ENCODE measurements around the gene TNRC6B.
A peak's percentile ranks its signal among the peaks of the same experiment; 100 is the strongest.

Gene TNRC6B

DNA sequence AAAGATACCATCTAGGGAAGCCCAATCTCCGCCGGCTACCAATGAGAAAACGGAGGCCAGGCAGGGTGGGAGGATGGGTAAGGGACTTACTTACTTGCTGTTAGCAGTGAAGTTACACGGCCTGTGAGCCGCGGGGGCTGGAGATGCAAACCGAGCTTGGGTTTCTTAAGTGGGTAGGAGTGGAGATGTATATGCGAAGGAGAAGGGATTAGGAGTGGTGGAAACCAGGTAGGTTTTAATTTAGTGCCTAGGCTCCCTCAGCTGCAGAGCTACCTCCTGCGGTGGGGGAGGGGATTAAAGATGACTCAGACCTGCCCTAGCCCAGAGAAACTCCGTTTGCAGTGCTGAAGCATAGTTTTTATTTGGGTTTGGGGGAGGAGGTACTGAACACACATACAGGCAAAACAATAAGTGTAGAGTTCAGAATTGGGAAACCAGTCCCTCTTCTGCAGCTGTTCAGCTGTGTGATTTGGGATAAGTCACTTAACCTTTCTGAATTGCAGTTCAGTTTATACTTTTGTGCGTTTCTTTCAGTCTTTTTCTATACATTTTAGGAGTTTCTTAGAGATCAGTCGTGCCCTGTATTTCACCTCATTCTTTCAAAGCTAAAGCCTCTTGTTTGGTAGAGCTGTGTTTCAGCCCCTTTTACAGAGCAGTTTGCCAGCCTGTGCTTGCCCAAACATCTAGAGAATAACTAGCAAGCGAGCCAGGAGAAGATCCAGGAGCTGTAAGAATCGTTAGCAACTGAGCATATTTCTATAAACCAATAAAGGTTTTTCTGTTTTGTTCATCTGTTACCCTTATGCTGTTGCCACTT, 596 bp upstream of the TNRC6B start:
- TF ChIP-seq, protein P1, sequence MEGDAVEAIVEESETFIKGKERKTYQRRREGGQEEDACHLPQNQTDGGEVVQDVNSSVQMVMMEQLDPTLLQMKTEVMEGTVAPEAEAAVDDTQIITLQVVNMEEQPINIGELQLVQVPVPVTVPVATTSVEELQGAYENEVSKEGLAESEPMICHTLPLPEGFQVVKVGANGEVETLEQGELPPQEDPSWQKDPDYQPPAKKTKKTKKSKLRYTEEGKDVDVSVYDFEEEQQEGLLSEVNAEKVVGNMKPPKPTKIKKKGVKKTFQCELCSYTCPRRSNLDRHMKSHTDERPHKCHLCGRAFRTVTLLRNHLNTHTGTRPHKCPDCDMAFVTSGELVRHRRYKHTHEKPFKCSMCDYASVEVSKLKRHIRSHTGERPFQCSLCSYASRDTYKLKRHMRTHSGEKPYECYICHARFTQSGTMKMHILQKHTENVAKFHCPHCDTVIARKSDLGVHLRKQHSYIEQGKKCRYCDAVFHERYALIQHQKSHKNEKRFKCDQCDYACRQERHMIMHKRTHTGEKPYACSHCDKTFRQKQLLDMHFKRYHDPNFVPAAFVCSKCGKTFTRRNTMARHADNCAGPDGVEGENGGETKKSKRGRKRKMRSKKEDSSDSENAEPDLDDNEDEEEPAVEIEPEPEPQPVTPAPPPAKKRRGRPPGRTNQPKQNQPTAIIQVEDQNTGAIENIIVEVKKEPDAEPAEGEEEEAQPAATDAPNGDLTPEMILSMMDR (conservative IDR thresholded peaks at IDR 0.05; ENCODE audit: low read depth, low read length) = no peak
- peak overlapping the region; percentile 100 for H3K4me3 ChIP-seq (ENCODE audit: low read length)
- no peak for DNase-seq (ENCODE audit: low read depth)

GRCh38 chr22:40178417-40179409, 988 bp downstream of the TNRC6B start:
- DNase-seq (ENCODE audit: low read depth) = no peak
- H3K4me3 ChIP-seq (ENCODE audit: low read length) = peak overlapping the region; percentile 100
- TF ChIP-seq, protein P1 (conservative IDR thresholded peaks at IDR 0.05; ENCODE audit: low read depth, low read length) = no peak

GRCh38 chr22:40179526-40179925, 1.8 kb downstream of the TNRC6B start:
- TF ChIP-seq, protein P1 (conservative IDR thresholded peaks at IDR 0.05; ENCODE audit: low read depth, low read length) = no peak
- DNase-seq (ENCODE audit: low read depth) = no peak
- peak overlapping the region; percentile 100 for H3K4me3 ChIP-seq (ENCODE audit: low read length)

DNA sequence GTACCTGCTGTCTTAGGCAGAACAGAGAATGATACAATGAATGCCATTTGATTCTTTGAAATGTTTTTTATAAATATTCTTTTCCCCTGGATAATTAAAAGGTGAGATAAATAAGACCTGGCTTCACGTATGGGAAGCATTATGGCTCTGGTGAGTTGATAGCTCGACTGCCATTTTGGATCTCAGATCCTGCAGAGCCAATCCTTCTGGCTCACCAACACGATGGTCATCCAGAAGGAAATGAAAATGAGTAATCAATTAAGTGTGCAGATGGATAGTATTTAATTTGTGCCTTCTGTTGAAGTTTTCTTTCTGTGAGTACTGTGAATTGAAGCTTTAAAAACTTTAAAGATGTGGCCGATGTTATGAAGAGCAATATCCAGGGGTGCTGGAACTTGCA, 2.7 kb downstream of the TNRC6B start:
- peak overlapping the region; percentile 100 for H3K4me3 ChIP-seq (ENCODE audit: low read length)
- DNase-seq (ENCODE audit: low read depth) = no peak
- TF ChIP-seq, protein P1 (conservative IDR thresholded peaks at IDR 0.05; ENCODE audit: low read depth, low read length) = no peak

GRCh38 chr22:40181323-40181722, 3.6 kb downstream of the TNRC6B start:
- DNase-seq (ENCODE audit: low read depth) = no peak
- TF ChIP-seq, protein P1 (conservative IDR thresholded peaks at IDR 0.05; ENCODE audit: low read depth, low read length) = no peak
- H3K4me3 ChIP-seq (ENCODE audit: low read length) = no peak overlapping the region

- no peak overlapping the region for H3K4me3 ChIP-seq (ENCODE audit: low read length)
- TF ChIP-seq, protein P1 (conservative IDR thresholded peaks at IDR 0.05; ENCODE audit: low read depth, low read length) = no peak
- peak; percentile 35 for DNase-seq (ENCODE audit: low read depth)
Measured at GRCh38 chr22:40182231-40182835, 4.6 kb downstream of the TNRC6B start.
